ENCODE data around the gene MET.

GRCh38 chr7:116836911-116837310 is 164.9 kb downstream of the MET start:
- TF ChIP-seq POLR2A (IDR thresholded peaks at IDR 0.05): no peak
- TF ChIP-seq CTCF (IDR thresholded peaks at IDR 0.05): no peak
- no peak for TF ChIP-seq POLR2AphosphoS5 (IDR thresholded peaks at IDR 0.05; ENCODE audit: insufficient read depth in 1 of 2, low read depth in 1 of 2)
